ENCODE measurements around the gene ERFE. TPM values are rescaled to one million over a fixed set of nuclear protein-coding genes. Genes with fewer than 3 reads are reported as not detected.
"Not testable (repeated sequence)": the region's sequence is repeated elsewhere in the genome, so short reads cannot be mapped to it uniquely, and the experiment has no call there.

ERFE gene
- total and polyA plus RNA-seq, 12 donors, result 0.10 to 0.36 (median 0.11) TPM; not detected in 9

DNA sequence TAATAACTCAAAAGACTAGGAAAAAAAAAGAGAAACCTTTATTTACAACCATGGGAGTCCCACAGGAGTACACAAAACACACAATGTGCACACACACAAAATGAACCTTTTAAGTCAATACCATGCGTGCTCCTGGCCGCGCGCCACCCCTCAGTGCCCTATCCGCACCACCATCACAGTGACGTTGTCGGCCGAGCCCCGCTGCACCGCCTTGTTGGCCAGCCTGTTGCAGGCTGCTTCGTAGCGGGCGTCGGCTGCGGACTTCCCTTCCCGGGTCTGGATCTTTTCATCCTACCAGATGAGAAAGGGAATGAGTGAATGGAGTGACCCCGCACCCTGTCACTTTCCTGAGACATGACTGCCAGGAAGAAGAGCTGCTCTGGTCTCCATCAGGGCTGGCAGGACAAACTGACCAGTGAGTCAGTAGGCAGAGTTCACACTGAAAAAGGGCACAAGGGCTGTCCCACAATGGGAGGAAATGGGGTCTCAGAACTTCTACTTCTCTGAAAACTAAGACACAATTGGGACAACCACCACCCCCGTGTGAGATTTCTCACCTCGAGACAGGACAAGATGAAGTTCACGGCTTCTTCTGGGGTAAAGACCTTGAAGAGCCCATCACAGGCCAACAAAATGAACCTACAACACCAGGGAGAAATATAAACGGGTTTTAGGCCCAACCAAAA, 11.8 kb downstream of the ERFE start:
- Histone ChIP-seq H3K4me1 (replicated peaks in 1 of 2) (peaks cover 0 to 11% of the 10 kb centered on the region in 2 donors), H3K9me3 (replicated peaks in 1 of 3) (no peaks in the 10 kb centered on the region), H3K27me3 (no peaks in the 10 kb centered on the region), H3K4me3 (no peak overlapping the region), H3K27ac (no peak overlapping the region), H3K36me3 (replicated peaks in 1 of 2) (peaks cover 0 to 65% of the 10 kb centered on the region in 2 donors)
- no peak for DNase-seq
- intact Hi-C loops (cut with DNase I), result no loop called here
- TF ChIP-seq POLR2A (IDR thresholded peaks at IDR 0.05), result no peak
- no peak for TF ChIP-seq CTCF (IDR thresholded peaks at IDR 0.05)
- WGBS, 4 donors, result 92 to 94% (median 93%) methylated on average over 21 of the region's 21 CpGs

GRCh38 chr2:238171072-238171431, 12.3 kb downstream of the ERFE start:
- 92 to 99% (median 95%) methylated on average over 5 of the region's 5 CpGs for WGBS, 4 donors
- intact Hi-C loops (cut with DNase I); H3K4me3 ChIP-seq; H3K27ac ChIP-seq; DNase-seq; H3K9me3 ChIP-seq (replicated peaks in 1 of 3); H3K27me3 ChIP-seq: not testable (repeated sequence)
- Histone ChIP-seq H3K4me1 (replicated peaks in 1 of 2) (peaks cover 0 to 11% of the 10 kb centered on the region in 2 donors), H3K36me3 (replicated peaks in 1 of 2) (peaks cover 0 to 65% of the 10 kb centered on the region in 2 donors)

DNA sequence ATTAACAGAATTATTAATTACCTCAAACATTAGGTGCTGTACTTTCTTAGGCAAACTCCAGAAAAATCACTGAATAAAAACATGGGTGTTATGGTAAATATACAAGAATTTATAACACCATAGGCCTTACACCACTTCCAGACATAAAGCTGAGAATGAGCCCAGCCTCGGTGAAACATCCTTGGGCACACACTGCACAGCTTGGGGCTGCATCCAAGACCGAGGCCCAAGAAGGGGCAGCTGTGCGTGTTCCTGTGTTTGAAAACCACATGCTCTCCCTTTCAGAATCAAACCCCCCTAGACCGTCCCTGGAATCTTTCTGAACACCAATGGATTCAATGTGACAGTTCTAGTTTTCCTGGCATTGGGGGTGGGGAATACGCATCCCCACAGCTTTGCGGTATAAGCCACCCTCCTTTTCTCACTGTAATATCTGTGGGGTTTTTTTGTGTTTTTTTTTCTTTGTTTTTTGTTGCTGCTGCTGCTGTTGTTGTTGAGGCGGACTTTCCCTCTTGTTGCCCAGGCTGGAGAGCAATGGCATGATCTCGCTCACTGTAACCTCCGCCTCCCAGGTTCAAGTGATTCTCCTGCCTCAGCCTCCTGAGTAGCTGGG, 12.9 kb downstream of the ERFE start:
- Histone ChIP-seq H3K4me3 (no peak overlapping the region), H3K4me1 (replicated peaks in 1 of 2) (peaks cover 0 to 11% of the 10 kb centered on the region in 2 donors), H3K27ac (no peak overlapping the region), H3K9me3 (replicated peaks in 1 of 3) (no peaks in the 10 kb centered on the region), H3K27me3 (no peaks in the 10 kb centered on the region), H3K36me3 (replicated peaks in 1 of 2) (peaks cover 0 to 69% of the 10 kb centered on the region in 2 donors)
- TF ChIP-seq POLR2A (IDR thresholded peaks at IDR 0.05), result no peak
- no peak for TF ChIP-seq CTCF (IDR thresholded peaks at IDR 0.05)
- DNase-seq, result no peak
- intact Hi-C loops (cut with DNase I), result no loop called here
- 94 to 97% (median 96%) methylated on average over 9 of the region's 9 CpGs for WGBS, 4 donors

GRCh38 chr2:238172439-238172838, 13.7 kb downstream of the ERFE start:
- peaks cover 0 to 11% of the 10 kb centered on the region in 2 donors for H3K4me1 ChIP-seq (replicated peaks in 1 of 2)
- WGBS, 4 donors, result 90 to 100% (median 91%) methylated on average over 12 to 14 of the region's 14 CpGs
- H3K9me3 ChIP-seq (replicated peaks in 1 of 3), result no peaks in the 10 kb centered on the region
- intact Hi-C loops (cut with DNase I), result no loop called here
- peaks cover 0 to 75% of the 10 kb centered on the region in 2 donors for H3K36me3 ChIP-seq (replicated peaks in 1 of 2)
- H3K4me3 ChIP-seq, result no peak overlapping the region
- no peak overlapping the region for H3K27ac ChIP-seq
- no peak for DNase-seq
- no peaks in the 10 kb centered on the region for H3K27me3 ChIP-seq
- TF ChIP-seq CTCF (IDR thresholded peaks at IDR 0.05) (no peak), POLR2A (IDR thresholded peaks at IDR 0.05) (no peak)

All from adrenal gland (tissue), 12 donors.